Colonic mucosa (tissue), 4 donors: Measurements from ENCODE around the gene RAB40A. TPM values are rescaled to one million over a fixed set of nuclear protein-coding genes. Genes with fewer than 3 reads are reported as not detected.

ENCODE experiments used
- DNase-seq: peaks from one replicate; pipeline ENCODE4 v3.0.0-alpha.2; 2020
- H3K27ac ChIP-seq: fragments of 200-600 bp; one replicate; pipeline ENCODE4 v1.8.0; 2021
- H3K27me3 ChIP-seq: fragments of 200-600 bp; one replicate; pipeline ENCODE4 v1.8.0; 2021
- H3K36me3 ChIP-seq: fragments of 200-600 bp; one replicate; pipeline ENCODE4 v1.8.0; 2021
- H3K4me1 ChIP-seq: fragments of 200-600 bp; one replicate; pipeline ENCODE4 v1.8.0; 2021; ENCODE audit warnings: mild to moderate bottlenecking
- H3K4me3 ChIP-seq: fragments of 200-600 bp; one replicate; pipeline ENCODE4 v1.8.0; 2021
- H3K9ac ChIP-seq, 2 donors: one replicate each; pipeline ENCODE4 v1.7.0; 2013; ENCODE audit warnings: control low read depth in 2 of 2, low read depth in 2 of 2, low read length in 2 of 2
- H3K9me3 ChIP-seq: fragments of 200-600 bp; one replicate; pipeline ENCODE4 v1.8.0; 2021
- intact Hi-C: fragments of 100-400 bp; cut with DNase I; formaldehyde crosslinking; loops from one replicate; pipeline ENCODE4 v1.14.1; 2022
- total RNA-seq, 2 donors: library from RNA; stranded (reverse); fragmentation: NEBNext Ultra II Directional in 1 of 2; extraction: Animal tissue kit (Norgen Biotek cat#: 25700) in 1 of 2; gene quantifications; one replicate each; pipeline ENCODE4 v1.2.1, GENCODE V29; 2021
- TF ChIP-seq, protein P1 (sequence below): fragments of 200-600 bp; IDR thresholded peaks from one replicate; pipeline ENCODE4 v1.8.0; 2022; ENCODE audit warnings: antibody characterized with exemption, mild to moderate bottlenecking
- donor health status: healthy.
- donor health status: DM: no; HTN: no; CAD: no.
- donor health status: DM: no; HTN: no; CAD: no.

Gene RAB40A, protein sequence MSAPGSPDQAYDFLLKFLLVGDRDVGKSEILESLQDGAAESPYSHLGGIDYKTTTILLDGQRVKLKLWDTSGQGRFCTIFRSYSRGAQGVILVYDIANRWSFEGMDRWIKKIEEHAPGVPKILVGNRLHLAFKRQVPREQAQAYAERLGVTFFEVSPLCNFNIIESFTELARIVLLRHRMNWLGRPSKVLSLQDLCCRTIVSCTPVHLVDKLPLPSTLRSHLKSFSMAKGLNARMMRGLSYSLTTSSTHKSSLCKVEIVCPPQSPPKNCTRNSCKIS
- under 1 TPM; 0.10 to 0.16 TPM for total RNA-seq

DNA sequence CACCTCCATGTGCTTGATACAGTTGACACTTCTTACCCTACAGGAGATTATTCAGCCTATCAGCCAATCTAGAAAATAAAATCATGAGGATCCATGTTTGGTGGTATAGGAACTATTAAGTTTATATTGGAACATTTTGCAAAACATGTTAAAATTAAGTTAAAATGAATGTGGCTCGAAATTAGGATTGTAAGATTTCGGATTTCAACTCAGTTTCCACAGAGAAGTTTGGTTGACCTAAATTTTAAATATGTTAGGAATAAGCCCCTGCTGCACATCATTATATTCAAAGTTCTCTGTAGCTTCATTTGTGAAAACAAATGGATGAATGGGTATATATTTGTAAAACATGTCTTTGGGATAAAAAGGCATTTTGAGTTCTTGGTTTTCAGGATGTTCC, at the start of gene RAB40A:
TSS of gene RAB40A (minus strand) at position 101 of the 400 bp plus-strand sequence. CDS start 18,733 bp downstream, outside the sequence.
- intact Hi-C loops, result no loop called here
- TF ChIP-seq, protein P1, sequence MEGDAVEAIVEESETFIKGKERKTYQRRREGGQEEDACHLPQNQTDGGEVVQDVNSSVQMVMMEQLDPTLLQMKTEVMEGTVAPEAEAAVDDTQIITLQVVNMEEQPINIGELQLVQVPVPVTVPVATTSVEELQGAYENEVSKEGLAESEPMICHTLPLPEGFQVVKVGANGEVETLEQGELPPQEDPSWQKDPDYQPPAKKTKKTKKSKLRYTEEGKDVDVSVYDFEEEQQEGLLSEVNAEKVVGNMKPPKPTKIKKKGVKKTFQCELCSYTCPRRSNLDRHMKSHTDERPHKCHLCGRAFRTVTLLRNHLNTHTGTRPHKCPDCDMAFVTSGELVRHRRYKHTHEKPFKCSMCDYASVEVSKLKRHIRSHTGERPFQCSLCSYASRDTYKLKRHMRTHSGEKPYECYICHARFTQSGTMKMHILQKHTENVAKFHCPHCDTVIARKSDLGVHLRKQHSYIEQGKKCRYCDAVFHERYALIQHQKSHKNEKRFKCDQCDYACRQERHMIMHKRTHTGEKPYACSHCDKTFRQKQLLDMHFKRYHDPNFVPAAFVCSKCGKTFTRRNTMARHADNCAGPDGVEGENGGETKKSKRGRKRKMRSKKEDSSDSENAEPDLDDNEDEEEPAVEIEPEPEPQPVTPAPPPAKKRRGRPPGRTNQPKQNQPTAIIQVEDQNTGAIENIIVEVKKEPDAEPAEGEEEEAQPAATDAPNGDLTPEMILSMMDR, result no peak
- no peaks in the 10 kb centered on the region for H3K4me1 ChIP-seq

DNA sequence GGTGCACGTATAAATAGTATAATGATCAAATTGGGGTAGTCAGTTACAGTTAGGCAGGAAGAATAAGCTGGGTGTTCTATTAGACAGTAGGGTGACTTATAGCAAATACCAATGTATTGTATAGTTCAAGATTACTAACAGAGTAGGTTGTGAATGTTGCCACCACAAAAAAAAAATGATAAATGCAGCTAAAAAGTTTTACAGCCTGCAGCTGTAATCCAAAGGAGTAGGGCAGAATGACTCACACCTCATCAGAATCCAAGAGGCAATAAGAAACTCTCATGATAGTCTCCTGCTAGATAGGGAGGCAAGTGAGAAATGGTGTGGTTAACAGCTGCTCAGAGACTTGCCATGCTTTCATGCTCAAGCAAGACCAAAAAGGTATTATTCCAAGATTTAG, 46.5 kb upstream of the RAB40A start:
- Histone ChIP-seq H3K36me3 (no peaks in the 10 kb centered on the region), H3K27me3 (no peaks in the 10 kb centered on the region), H3K9ac (no peak overlapping the region), H3K27ac (no peak overlapping the region), H3K4me3 (no peak overlapping the region), H3K9me3 (no peaks in the 10 kb centered on the region), H3K4me1 (no peaks in the 10 kb centered on the region)
- no peak for DNase-seq
- TF ChIP-seq, protein P1, result no peak
- intact Hi-C loops, result no loop called here

More for the DNA sequence above, at the start of gene RAB40A:
- Histone ChIP-seq H3K36me3 (no peaks in the 10 kb centered on the region), H3K27ac (no peak within 1 kb of the TSS), H3K9me3 (no peaks in the 10 kb centered on the region), H3K27me3 (no peaks in the 10 kb centered on the region), H3K4me3 (no peak within 1 kb of the TSS), H3K9ac (no peak within 1 kb of the TSS)
- DNase-seq, result no peak

DNA sequence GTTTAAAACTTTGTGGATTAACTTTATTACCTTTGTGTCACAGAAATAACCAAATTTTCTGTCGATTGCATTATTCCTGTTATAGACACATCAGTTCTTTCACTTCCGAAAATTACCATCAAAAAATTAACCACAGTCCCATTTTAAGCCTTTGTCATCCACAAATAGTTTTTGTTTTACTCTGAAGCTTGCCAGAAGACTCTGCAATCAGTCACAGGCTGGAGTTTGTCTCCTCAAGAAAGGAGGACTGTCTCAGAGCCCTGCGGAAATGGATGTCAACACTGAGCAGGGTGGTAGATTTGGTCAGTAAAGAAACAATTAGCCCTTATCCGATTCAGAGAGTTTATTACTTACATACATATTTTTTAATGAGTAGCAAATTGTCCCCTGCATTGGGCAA, 45.9 kb upstream of the RAB40A start:
- intact Hi-C loops, result no loop called here
- TF ChIP-seq, protein P1, result no peak
- H3K4me3 ChIP-seq, result no peak overlapping the region
- no peaks in the 10 kb centered on the region for H3K27me3 ChIP-seq
- no peak overlapping the region for H3K9ac ChIP-seq
- H3K36me3 ChIP-seq, result no peaks in the 10 kb centered on the region
- no peaks in the 10 kb centered on the region for H3K4me1 ChIP-seq
- no peak for DNase-seq
- H3K9me3 ChIP-seq, result no peaks in the 10 kb centered on the region
- no peak overlapping the region for H3K27ac ChIP-seq

DNA sequence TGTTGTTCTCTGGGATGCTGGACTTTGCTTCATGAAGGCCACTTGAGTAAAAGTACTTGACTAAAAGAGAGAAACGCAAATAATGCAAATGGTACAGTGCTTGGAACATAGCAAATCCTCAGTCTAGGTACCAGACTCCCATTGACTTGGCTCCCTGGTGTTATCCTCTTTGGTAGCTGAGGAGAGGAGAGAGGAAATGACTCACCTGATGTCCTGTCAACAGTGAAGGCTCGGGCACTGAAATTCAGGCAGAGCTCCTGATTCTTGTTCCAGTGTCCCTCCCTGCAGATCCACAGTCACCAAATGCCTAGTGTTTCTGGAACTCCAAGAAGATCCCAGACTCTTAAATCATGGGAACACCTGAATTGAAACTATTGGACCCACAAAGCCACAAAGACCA, 43.5 kb upstream of the RAB40A start:
- no peak for DNase-seq
- H3K4me1 ChIP-seq, result no peaks in the 10 kb centered on the region
- intact Hi-C loops, result no loop called here
- H3K9ac ChIP-seq, result no peak overlapping the region
- TF ChIP-seq, protein P1, result no peak
- no peaks in the 10 kb centered on the region for H3K9me3 ChIP-seq
- H3K27me3 ChIP-seq, result no peaks in the 10 kb centered on the region
- H3K36me3 ChIP-seq, result no peaks in the 10 kb centered on the region
- no peak overlapping the region for H3K27ac ChIP-seq
- H3K4me3 ChIP-seq, result no peak overlapping the region

DNA sequence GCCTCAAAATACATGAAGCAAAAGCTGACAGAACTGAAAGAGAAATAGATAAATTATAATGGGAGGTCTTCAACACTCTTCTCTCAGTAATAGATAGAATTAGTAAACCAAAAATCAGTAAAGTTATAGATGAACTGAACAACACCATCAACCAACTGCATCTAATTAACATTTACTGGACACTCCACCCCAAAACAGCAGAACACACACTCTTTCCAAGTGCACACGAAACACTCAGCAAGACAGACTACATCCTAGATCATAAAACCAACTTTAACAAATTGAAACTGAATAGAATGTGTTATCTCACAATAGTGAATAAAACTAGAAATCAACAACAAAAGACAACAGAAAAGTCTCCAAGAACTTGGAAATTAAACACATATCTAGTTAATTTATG, 41.0 kb upstream of the RAB40A start:
- intact Hi-C loops, result no loop called here
- Histone ChIP-seq H3K27ac (no peak overlapping the region), H3K4me3 (no peak overlapping the region), H3K9me3 (no peaks in the 10 kb centered on the region), H3K4me1 (no peaks in the 10 kb centered on the region), H3K27me3 (no peaks in the 10 kb centered on the region), H3K9ac (no peak overlapping the region), H3K36me3 (no peaks in the 10 kb centered on the region)
- TF ChIP-seq, protein P1, result no peak
- no peak for DNase-seq
